ENCODE measurements around the gene SLC17A9. TPM values are rescaled to one million over a fixed set of nuclear protein-coding genes. Genes with fewer than 3 reads are reported as not detected.
"Not testable (repeated sequence)": the region's sequence is repeated elsewhere in the genome, so short reads cannot be mapped to it uniquely, and the experiment has no call there.

The SLC17A9 gene
- total RNA-seq, 1 experiment from 2014 or later = not detected

DNA sequence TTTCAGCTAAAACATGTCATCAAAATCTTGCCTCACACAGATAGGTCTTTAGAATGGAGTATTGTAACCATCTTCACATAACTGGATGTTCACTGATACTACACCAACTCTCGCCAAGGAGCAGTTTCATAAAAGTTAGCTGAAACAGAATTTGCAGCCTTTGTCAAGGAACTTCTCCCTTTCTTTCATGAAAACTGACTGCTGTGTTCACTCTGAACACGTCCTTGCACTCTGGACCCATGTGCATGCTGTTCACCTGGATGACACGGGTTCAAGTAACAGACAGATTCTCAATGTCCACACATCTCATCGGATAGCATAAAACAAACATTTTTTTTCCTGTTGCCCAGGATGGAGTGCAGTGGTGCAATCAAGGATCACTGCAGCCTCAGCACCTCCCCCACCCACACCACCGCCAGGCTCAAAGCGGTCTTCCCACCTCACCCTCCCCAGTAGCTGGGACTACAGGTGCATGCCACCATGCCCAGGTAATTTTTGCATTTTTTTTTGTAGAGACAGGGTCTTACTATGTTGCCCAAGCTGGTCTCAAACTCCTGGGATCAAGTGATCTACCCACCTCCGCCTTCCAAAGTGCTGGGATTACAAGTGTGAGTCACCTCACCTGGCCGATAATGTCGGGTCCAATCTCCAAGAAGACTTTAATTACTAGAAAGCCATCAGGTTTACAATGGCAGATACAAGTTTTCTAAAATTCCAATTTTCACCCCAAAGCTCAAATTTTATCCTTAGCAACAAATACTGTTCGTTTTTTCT is 35.6 kb upstream of the SLC17A9 start:
- no peaks in the 10 kb centered on the region for H3K9me3 ChIP-seq
- H3K27me3 ChIP-seq = no peaks in the 10 kb centered on the region
- no peak for DNase-seq
- H3K4me3 ChIP-seq = no peak overlapping the region
- H3K36me3 ChIP-seq = peaks cover 27% of the 10 kb centered on the region

DNA sequence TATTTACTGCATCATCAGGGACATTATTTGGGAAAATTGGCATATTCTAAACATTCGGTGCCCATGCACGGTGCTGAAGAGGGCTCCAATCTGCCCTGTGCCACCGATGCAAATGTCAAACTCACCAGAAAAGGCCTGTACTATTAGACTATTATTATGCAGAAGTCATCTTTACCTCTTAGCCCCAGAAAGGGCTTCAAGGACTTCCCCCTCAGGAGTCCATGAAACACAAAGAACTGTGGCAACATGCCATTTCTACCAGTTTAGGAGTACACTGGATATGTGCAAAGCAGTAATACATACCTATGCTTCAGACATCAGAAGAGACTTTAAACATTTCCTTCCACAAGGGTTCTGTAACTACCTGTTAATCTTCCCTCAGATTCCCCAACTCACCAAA is 34.8 kb upstream of the SLC17A9 start:
- DNase-seq = no peak
- H3K27me3 ChIP-seq = no peaks in the 10 kb centered on the region
- no peak overlapping the region for H3K4me3 ChIP-seq
- no peaks in the 10 kb centered on the region for H3K9me3 ChIP-seq
- peaks cover 20% of the 10 kb centered on the region for H3K36me3 ChIP-seq

DNA sequence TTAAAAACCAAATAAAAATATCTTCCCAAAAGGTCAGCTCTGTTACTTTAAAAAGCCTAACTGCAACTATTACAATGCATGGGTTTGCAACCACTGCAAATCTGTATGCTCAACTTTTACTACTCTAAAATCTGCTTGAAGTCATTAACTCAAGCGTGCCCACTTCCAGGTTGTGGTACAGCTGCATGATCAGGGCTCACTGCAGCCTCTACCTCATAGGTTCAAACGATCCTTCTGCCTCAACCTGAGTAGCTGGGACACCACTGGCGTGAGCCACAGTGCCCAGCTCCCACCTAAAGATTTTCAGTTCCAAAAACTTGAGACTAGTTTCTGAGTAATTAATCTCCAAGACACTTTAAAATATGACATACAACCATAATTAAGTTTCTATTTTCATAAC is 34.4 kb upstream of the SLC17A9 start:
- no peak for DNase-seq
- Histone ChIP-seq H3K9me3 (no peaks in the 10 kb centered on the region), H3K27me3 (no peaks in the 10 kb centered on the region), H3K36me3 (peaks cover 16% of the 10 kb centered on the region), H3K4me3 (no peak overlapping the region)

DNA sequence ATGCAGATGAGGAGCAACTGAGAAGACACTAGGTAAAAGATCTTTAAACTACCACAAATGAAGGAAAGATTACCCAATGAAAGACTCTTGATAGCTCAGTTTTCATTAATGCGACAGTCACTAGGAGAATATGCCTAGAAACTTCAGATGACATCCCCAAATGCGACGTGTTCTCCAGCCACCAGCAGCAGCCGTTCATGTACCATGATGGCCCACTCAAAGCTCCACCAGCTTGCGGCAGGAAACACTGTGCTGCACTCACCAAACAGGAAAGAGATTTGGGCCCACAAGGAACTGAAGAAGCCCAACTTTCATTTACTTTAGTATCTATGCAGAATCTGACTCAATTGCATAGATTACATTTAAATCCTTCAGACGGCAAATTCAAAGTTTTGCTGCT is 33.7 kb upstream of the SLC17A9 start:
- Histone ChIP-seq H3K27me3 (no peaks in the 10 kb centered on the region), H3K9me3 (no peaks in the 10 kb centered on the region), H3K36me3 (peaks cover 11% of the 10 kb centered on the region), H3K4me3 (no peak overlapping the region)
- no peak for DNase-seq

GRCh38 chr20:62920039-62920645 is 32.4 kb upstream of the SLC17A9 start:
- Histone ChIP-seq H3K27me3 (no peaks in the 10 kb centered on the region), H3K9me3 (no peaks in the 10 kb centered on the region), H3K36me3 (peaks cover 4% of the 10 kb centered on the region; the same call in 1 of the 2 replicates), H3K4me3 (no peak overlapping the region)
- no peak for DNase-seq

GRCh38 chr20:62921119-62921687 is 31.3 kb upstream of the SLC17A9 start:
- peak; percentile 49 for DNase-seq
- Histone ChIP-seq H3K36me3 (peaks cover 8% of the 10 kb centered on the region; the same call in 1 of the 2 replicates), H3K9me3 (no peaks in the 10 kb centered on the region), H3K27me3 (no peaks in the 10 kb centered on the region), H3K4me3 (no peak overlapping the region)

DNA sequence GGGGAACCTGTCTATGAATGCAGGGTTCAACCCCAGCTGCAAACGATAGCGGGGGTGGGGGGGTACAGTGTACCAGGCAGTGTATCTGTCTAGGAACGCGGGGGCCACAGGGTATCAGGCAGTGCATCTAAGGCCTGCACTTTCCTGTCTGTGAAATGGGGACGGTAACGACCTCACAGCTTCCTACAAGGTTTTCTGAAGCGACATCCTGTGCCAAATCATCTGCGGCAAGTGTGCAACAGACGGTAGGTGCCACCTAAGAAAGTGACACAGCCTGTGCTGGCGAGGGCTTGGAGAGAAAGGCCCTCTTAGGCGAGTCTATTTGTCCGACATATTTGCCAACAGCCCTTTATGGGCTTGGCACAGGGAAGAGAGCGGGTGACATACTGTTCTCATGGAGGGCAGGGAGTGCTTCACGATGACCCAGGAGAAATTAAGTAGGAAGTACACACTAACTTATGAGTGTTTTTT is 30.0 kb upstream of the SLC17A9 start:
- Histone ChIP-seq H3K36me3 (peaks cover 8% of the 10 kb centered on the region), H3K9me3 (no peaks in the 10 kb centered on the region), H3K27me3 (no peaks in the 10 kb centered on the region), H3K4me3 (no peak overlapping the region)
- DNase-seq = no peak

- H3K36me3 ChIP-seq = not testable (repeated sequence)
- DNase-seq = peak; percentile 92
Observed at GRCh38 chr20:62923059-62923668, 29.3 kb upstream of the SLC17A9 start.

DNA sequence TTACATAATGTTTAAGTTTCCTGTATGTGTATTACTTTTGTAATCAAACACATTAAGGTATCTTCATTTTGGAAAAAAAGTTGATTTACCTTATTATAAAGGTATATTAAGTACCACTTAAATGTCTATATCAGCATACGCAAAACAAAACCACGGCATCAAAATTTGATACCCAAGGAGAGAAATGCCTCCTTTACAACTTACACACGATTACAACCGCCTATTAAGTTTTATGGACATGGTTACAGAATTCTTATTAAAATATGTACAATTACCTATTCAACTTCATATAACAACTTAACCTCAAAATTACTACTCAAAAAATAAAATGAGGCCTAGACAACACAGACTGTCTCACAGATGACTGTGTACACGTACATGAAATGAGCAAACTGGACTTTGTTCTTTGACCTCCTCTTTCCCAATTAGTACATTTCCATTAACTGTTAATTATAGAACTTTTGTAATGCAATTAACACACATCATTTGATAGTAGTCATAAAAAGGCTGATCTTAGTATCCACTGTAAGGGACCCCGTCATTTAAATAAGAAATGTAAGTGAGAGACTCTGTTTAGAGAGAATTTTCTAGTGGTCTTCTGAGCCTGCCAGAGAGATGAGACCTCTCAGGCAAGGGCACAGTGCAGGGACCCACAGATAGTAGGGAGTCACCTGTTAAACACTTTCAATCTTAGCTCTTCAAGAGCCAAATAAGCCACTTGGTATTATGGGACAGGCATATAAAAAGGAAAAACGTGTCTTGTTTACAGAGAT is 28.7 kb upstream of the SLC17A9 start:
- Histone ChIP-seq H3K4me3 (peak overlapping the region; percentile 88), H3K9me3 (no peaks in the 10 kb centered on the region), H3K27me3 (no peaks in the 10 kb centered on the region), H3K36me3 (peaks cover 7% of the 10 kb centered on the region)
- no peak for DNase-seq

More at GRCh38 chr20:62923059-62923668, 29.3 kb upstream of the SLC17A9 start:
- H3K4me3 ChIP-seq, H3K27me3 ChIP-seq, H3K9me3 ChIP-seq: not testable (repeated sequence)

DNA sequence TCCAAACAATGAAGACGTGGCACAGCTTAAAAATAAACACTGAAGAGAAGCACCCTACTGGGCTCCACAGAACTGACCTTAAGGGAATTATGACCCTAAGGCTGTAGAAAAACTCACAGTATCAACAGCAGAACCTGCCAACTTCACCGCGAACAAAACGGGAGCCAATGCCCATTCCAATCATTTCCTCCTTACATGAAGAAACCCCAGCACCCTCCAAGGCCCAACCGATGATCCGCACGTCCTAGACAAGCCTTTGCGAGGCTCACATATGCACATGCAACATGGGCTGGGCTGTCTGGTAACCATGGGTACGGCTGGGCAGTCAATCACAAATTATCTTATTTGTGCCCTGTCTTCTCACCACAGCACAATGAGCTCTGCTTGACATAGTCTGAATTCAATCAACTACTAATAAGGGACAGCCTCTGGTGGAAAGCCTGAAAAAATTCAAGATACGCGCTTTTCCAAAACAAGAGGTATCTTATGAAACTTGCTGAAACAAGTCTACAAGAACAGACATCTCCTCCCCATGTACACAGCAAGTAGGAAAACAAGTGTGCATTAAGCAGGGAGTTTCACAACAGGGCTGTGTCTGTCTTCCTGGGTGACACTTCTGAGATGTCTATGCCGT is 27.9 kb upstream of the SLC17A9 start:
- Histone ChIP-seq H3K27me3 (no peaks in the 10 kb centered on the region), H3K36me3 (peaks cover 7% of the 10 kb centered on the region), H3K9me3 (no peaks in the 10 kb centered on the region), H3K4me3 (peak overlapping the region; percentile 88)
- peak; percentile 87 for DNase-seq

DNA sequence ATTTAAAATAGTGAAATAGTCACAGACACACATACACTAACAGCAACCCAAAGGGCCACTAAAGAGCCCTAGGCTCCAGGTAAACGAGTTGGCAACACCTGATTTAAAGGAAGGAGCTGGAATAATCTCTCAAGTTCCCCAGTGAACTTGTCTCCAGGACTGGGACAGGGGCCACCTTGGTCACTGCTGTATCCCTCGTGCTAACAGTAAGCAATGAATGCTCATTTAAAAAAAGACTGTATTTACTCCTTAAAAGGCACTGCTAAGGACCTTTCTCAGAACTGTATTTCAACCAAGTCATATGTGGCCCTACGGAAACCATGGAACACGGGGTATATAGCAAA is 27.5 kb upstream of the SLC17A9 start:
- H3K9me3 ChIP-seq = no peaks in the 10 kb centered on the region
- peak overlapping the region; percentile 88 for H3K4me3 ChIP-seq
- no peaks in the 10 kb centered on the region for H3K27me3 ChIP-seq
- peaks cover 7% of the 10 kb centered on the region for H3K36me3 ChIP-seq
- no peak for DNase-seq

GRCh38 chr20:62925420-62926228 is 26.9 kb upstream of the SLC17A9 start:
- peak overlapping the region; percentile 88 for H3K4me3 ChIP-seq
- H3K36me3 ChIP-seq = peaks cover 5% of the 10 kb centered on the region
- H3K27me3 ChIP-seq = no peaks in the 10 kb centered on the region
- no peaks in the 10 kb centered on the region for H3K9me3 ChIP-seq
- DNase-seq = peak; percentile 54

DNA sequence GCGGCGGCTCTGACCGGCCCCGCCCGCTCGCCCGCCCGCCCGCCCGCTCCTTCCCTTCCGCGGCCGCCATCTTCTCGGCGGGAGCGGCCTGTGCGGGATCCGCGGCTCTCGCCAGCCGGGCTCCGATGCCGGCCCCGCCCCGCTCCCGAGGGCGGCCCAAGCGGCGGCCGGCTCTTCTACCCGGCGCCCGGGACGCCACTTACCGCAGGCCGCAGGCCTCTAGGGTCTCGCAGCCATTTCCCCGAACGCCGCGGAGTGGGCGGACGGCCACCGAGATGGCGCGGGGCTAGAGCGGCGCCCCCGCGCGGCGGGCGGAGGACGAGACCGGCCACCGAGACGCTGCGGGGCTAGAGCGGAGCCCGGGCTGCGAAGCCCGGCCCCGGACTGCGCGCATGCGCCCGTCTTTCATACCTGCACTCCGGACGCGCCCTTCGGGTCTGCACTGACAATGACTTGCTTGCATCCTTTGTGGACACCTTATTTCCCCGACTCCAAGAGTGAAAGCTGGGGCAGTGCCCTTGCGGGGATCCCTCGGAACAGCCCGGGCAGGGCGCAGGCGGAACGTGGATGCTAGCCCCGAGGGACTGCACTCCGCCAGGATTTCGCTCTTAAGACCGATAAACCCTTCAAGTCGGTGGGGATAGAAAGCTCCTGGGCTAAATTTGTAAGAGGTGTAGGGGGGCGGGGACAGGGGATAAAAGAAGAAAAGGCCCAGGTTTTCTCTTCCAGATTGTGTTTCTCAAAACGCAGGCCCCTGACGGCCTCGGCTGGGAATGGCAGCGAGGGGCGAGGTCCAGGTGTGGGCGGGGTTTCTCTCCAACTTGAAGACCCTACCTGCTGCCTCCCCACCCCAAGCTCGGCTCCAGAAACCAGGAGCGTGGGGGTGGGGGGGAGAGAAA is 26.0 kb upstream of the SLC17A9 start, which contains the start of gene DIDO1:
TSS of gene DIDO1 (minus strand) at position 277 of the 899 bp plus-strand sequence.
- H3K27me3 ChIP-seq = no peaks in the 10 kb centered on the region
- peak; percentile 87 for DNase-seq

GRCh38 chr20:62927128-62927705 is 25.3 kb upstream of the SLC17A9 start:
- DNase-seq = no peak
- peak overlapping the region; percentile 88 for H3K4me3 ChIP-seq
- peaks cover 8% of the 10 kb centered on the region for H3K36me3 ChIP-seq

More for the DNA sequence above, 26.0 kb upstream of the SLC17A9 start, which contains the start of gene DIDO1:
- Histone ChIP-seq H3K4me3 (peak within 1 kb of the TSS; percentile 88), H3K36me3 (peaks cover 5% of the 10 kb centered on the region), H3K9me3 (no peaks in the 10 kb centered on the region)

More at GRCh38 chr20:62927128-62927705, 25.3 kb upstream of the SLC17A9 start:
- H3K27me3 ChIP-seq = no peaks in the 10 kb centered on the region
- H3K9me3 ChIP-seq = no peaks in the 10 kb centered on the region

All from MG63 (cell line).